Measurements from ENCODE around the gene EN1. TPM values are rescaled to one million over a fixed set of nuclear protein-coding genes. Genes with fewer than 3 reads are reported as not detected.

Gene EN1
- total RNA-seq, 1 experiment from 2014 or later, result not detected

GRCh38 chr2:118833716-118834439 lies 13.6 kb downstream of the EN1 start:
- TF ChIP-seq NFYB (CRISPR knock-in tag; conservative IDR thresholded peaks at IDR 0.05; ENCODE audit: low read depth), result no peak
- no peak for TF ChIP-seq KAT7 (CRISPR knock-in tag; IDR thresholded peaks at IDR 0.05; ENCODE audit: borderline replicate concordance)
- TF ChIP-seq JUN (CRISPR knock-in tag; IDR thresholded peaks at IDR 0.05), result no peak
- TF ChIP-seq PRRX2 (CRISPR knock-in tag; IDR thresholded peaks at IDR 0.05), result no peak
- no peak for TF ChIP-seq TEAD1 (CRISPR knock-in tag; IDR thresholded peaks at IDR 0.05)
- no peak for TF ChIP-seq ZNF512 (CRISPR knock-in tag; IDR thresholded peaks at IDR 0.05; ENCODE audit: borderline replicate concordance)
- no peak for TF ChIP-seq ZBTB21 (CRISPR knock-in tag; IDR thresholded peaks at IDR 0.05; ENCODE audit: borderline replicate concordance)
- TF ChIP-seq JAZF1 (CRISPR knock-in tag; IDR thresholded peaks at IDR 0.05), result no peak
- TF ChIP-seq SMAD3 (CRISPR knock-in tag; IDR thresholded peaks at IDR 0.05; ENCODE audit: borderline replicate concordance), result no peak
- TF ChIP-seq ZNF317 (CRISPR knock-in tag; IDR thresholded peaks at IDR 0.05; ENCODE audit: borderline replicate concordance, low read depth), result no peak
- TF ChIP-seq ATF1 (CRISPR knock-in tag; IDR thresholded peaks at IDR 0.05), result no peak
- no peak for TF ChIP-seq CREB1 (CRISPR knock-in tag; IDR thresholded peaks at IDR 0.05)
- no peak for TF ChIP-seq MAX (CRISPR knock-in tag; IDR thresholded peaks at IDR 0.05)
- TF ChIP-seq USF1 (CRISPR knock-in tag; IDR thresholded peaks at IDR 0.05), result no peak
- TF ChIP-seq, protein P1, sequence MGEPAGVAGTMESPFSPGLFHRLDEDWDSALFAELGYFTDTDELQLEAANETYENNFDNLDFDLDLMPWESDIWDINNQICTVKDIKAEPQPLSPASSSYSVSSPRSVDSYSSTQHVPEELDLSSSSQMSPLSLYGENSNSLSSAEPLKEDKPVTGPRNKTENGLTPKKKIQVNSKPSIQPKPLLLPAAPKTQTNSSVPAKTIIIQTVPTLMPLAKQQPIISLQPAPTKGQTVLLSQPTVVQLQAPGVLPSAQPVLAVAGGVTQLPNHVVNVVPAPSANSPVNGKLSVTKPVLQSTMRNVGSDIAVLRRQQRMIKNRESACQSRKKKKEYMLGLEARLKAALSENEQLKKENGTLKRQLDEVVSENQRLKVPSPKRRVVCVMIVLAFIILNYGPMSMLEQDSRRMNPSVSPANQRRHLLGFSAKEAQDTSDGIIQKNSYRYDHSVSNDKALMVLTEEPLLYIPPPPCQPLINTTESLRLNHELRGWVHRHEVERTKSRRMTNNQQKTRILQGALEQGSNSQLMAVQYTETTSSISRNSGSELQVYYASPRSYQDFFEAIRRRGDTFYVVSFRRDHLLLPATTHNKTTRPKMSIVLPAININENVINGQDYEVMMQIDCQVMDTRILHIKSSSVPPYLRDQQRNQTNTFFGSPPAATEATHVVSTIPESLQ (CRISPR knock-in tag; IDR thresholded peaks at IDR 0.05), result no peak
- POLR2A ChIA-PET, result no interaction called here
- peak overlapping the region; percentile 73 for H3K4me3 Mint-ChIP-seq
- no peak for DNase-seq (ENCODE audit: low spot score)
- no peak overlapping the region for H3K27ac Mint-ChIP-seq
- CTCF ChIA-PET, result interaction anchor here (1.2 to 2.0 kb wide), 4 partner anchors 11 to 22 kb away, joined by 3 to 22 read pairs (median 6); partner anchors contain the start of gene EN1
- H3K36me3 Mint-ChIP-seq, result no peaks in the 10 kb centered on the region
- H3K27me3 Mint-ChIP-seq (ENCODE audit: low read depth), result peaks cover 100% of the 10 kb centered on the region
- no peaks in the 10 kb centered on the region for H3K9me3 Mint-ChIP-seq
- ATAC-seq, result no peak
- H3K4me1 Mint-ChIP-seq, result peaks cover 37% of the 10 kb centered on the region

DNA sequence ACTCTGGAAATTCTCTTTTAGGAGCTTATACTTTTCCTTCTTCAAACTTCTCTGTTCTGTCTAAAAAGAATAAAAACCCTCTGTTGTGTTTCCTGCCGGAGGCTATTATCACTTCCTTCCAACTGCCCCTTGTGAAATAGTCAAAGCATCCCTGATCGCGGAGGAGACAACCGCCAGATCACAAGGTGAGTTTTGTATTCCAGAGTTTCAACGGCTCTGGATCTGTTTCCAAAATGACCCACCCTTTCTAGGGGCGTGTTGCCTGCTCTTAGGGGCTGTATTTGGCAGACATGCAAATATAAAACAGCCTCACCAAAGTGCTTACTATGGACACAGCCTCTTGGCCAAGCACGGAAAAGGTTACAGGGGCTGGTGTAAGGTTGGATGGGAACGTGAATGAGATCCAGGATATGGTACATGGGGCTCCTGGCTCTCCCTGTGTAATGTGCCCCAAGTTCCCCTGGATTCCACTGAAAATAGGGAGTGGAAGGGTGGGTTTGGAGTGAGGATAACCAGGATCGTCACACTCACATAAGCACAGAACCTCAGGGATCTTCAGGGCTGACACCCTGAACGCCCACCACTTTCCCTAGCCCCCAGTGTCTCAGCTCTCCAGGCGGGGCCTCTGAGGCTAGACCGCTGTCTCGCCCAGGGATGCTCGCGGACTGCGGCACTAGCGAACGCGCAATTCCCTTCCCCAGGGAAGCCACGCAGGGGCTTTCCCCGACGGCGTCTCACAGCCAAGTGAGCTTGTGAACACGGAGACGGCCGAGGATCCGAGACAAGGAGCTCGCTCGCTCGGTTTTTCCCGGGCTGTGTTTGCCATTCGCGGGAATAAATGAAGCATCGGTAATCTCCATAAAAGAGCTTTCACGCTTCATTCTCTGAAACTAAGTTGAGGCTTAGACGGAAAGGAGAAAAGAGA lies 14.4 kb downstream of the EN1 start:
- no peak for DNase-seq (ENCODE audit: low spot score)
- no peaks in the 10 kb centered on the region for H3K36me3 Mint-ChIP-seq
- peaks cover 37% of the 10 kb centered on the region for H3K4me1 Mint-ChIP-seq
- H3K4me3 Mint-ChIP-seq, result peak overlapping the region; percentile 73
- ChIA-PET CTCF (interaction anchor here (1.7 to 2.0 kb wide), 3 partner anchors 12 to 22 kb away, joined by 6 to 22 read pairs (median 6); partner anchors contain the start of gene EN1), POLR2A (no interaction called here)
- no peak for ATAC-seq
- no peaks in the 10 kb centered on the region for H3K9me3 Mint-ChIP-seq
- peaks cover 91% of the 10 kb centered on the region for H3K27me3 Mint-ChIP-seq (ENCODE audit: low read depth)
- no peak overlapping the region for H3K27ac Mint-ChIP-seq
- TF ChIP-seq KAT7 (CRISPR knock-in tag; IDR thresholded peaks at IDR 0.05; ENCODE audit: borderline replicate concordance), result no peak
- no peak for TF ChIP-seq CBFB (CRISPR knock-in tag; IDR thresholded peaks at IDR 0.05; ENCODE audit: low read depth)
- TF ChIP-seq, protein P2, sequence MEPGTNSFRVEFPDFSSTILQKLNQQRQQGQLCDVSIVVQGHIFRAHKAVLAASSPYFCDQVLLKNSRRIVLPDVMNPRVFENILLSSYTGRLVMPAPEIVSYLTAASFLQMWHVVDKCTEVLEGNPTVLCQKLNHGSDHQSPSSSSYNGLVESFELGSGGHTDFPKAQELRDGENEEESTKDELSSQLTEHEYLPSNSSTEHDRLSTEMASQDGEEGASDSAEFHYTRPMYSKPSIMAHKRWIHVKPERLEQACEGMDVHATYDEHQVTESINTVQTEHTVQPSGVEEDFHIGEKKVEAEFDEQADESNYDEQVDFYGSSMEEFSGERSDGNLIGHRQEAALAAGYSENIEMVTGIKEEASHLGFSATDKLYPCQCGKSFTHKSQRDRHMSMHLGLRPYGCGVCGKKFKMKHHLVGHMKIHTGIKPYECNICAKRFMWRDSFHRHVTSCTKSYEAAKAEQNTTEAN (CRISPR knock-in tag; IDR thresholded peaks at IDR 0.05), result no peak
- no peak for TF ChIP-seq MYBL2 (CRISPR knock-in tag; IDR thresholded peaks at IDR 0.05)
- TF ChIP-seq TEAD4 (CRISPR knock-in tag; IDR thresholded peaks at IDR 0.05), result no peak
- TF ChIP-seq ZBTB21 (CRISPR knock-in tag; IDR thresholded peaks at IDR 0.05; ENCODE audit: borderline replicate concordance), result no peak
- no peak for TF ChIP-seq AR (CRISPR knock-in tag; IDR thresholded peaks at IDR 0.05)
- no peak for TF ChIP-seq ZNF416 (CRISPR knock-in tag; IDR thresholded peaks at IDR 0.05)
- TF ChIP-seq ERG (CRISPR knock-in tag; IDR thresholded peaks at IDR 0.05), result no peak
- TF ChIP-seq ZNF317 (CRISPR knock-in tag; IDR thresholded peaks at IDR 0.05; ENCODE audit: borderline replicate concordance, low read depth), result no peak
